ENCODE data around the gene RNASE4. TPM values are rescaled to one million over a fixed set of nuclear protein-coding genes. Genes with fewer than 3 reads are reported as not detected.
A peak's percentile ranks its signal among the peaks of the same experiment; 100 is the strongest.
"Not testable (repeated sequence)": the region's sequence is repeated elsewhere in the genome, so short reads cannot be mapped to it uniquely, and the experiment has no call there.

Gene RNASE4
- polyA plus RNA-seq (ENCODE audit: insufficient read depth in 1 of 5, insufficient read length in 5 of 5, low replicate concordance in 1 of 5): 10 to 100 TPM in 1 of 5 donors, 1 to 10 TPM in 4; 6.6 to 10.1 (median 9.1) TPM
- long read RNA-seq, donor 1, transcript RNASE4-203 (2 exons, 2,520 nt): major isoform, 19 of 19 reads
- long read RNA-seq, donor 1, partial matches to known transcripts: 0 of 19 reads
- long read RNA-seq, donor 1, other reads (novel, unspliced or antisense): 0 of 19 reads
- long read RNA-seq, donor 2, transcript RNASE4-203 (2 exons, 2,520 nt): major isoform, 9 of 9 reads
- long read RNA-seq, donor 2, partial matches to known transcripts: 0 of 9 reads
- long read RNA-seq, donor 2, other reads (novel, unspliced or antisense): 0 of 9 reads
- long read RNA-seq, donor 3, transcript RNASE4-203 (2 exons, 2,520 nt): major isoform, 11 of 27 reads
- long read RNA-seq, donor 3, partial matches to known transcripts: 15 of 27 reads
- long read RNA-seq, donor 3, other reads (novel, unspliced or antisense): 0 of 27 reads
- long read RNA-seq, donor 4, transcript RNASE4-203 (2 exons, 2,520 nt): major isoform, 6 of 21 reads
- long read RNA-seq, donor 4, partial matches to known transcripts: 14 of 21 reads
- long read RNA-seq, donor 4, other reads (novel, unspliced or antisense): 0 of 21 reads
- long read RNA-seq, donor 5, transcript RNASE4-203 (2 exons, 2,520 nt): major isoform, 27 of 42 reads
- long read RNA-seq, donor 5, partial matches to known transcripts: 14 of 42 reads
- long read RNA-seq, donor 5, other reads (novel, unspliced or antisense): 0 of 42 reads
- long read RNA-seq, donor 6, transcript RNASE4-203 (2 exons, 2,520 nt): major isoform, 11 of 13 reads
- long read RNA-seq, donor 6, partial matches to known transcripts: 0 of 13 reads
- long read RNA-seq, donor 6, other reads (novel, unspliced or antisense): 0 of 13 reads
- long read RNA-seq, donor 7, transcript RNASE4-203 (2 exons, 2,520 nt): major isoform, 10 of 10 reads
- long read RNA-seq, donor 7, partial matches to known transcripts: 0 of 10 reads
- long read RNA-seq, donor 7, other reads (novel, unspliced or antisense): 0 of 10 reads
- long read RNA-seq, donor 8, transcript RNASE4-203 (2 exons, 2,520 nt): major isoform, 8 of 8 reads
- long read RNA-seq, donor 8, partial matches to known transcripts: 0 of 8 reads
- long read RNA-seq, donor 8, other reads (novel, unspliced or antisense): 0 of 8 reads

DNA sequence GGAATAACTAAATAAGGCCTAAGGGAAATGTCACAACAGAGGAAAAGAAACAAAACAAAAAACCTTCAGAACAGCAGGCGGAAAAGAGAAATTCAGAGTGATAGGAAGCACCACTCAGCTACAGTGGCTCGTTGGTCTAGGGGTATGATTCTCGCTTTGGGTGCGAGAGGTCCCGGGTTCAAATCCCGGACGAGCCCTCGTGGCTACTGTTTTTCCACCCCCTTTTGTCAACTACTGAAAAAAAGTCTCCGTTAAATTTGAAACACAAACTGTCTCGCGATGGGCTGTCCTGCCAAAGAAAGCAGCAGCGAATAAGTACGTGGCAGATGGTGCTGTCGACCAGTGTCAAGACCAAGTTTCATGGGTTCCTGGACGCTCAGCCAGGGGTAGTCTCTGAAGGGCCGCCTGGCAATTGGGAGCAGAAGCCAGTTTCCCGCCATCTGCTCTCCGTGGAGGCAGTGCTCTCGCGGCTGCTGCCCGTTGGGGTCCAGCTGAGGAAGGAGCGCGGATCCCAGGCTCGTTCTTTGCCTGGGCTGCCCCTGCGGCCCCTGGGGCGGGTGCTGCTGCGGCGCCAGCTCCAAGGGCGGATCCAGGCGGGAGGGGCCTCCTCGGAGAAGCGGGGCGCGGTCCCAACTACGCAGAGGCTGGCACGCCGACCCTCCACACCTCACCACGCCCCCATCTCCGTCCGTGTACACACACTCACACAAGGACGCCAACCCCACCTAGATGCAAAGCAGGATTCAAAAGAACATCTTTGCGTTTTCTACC is at the start of gene RNASE4:
Gene RNASE4 (plus strand): TSS at position 670 of the 771 bp plus-strand sequence. CDS start 14,812 bp downstream, outside the sequence.
- peak; percentile 79 to 87 for DNase-seq

DNA sequence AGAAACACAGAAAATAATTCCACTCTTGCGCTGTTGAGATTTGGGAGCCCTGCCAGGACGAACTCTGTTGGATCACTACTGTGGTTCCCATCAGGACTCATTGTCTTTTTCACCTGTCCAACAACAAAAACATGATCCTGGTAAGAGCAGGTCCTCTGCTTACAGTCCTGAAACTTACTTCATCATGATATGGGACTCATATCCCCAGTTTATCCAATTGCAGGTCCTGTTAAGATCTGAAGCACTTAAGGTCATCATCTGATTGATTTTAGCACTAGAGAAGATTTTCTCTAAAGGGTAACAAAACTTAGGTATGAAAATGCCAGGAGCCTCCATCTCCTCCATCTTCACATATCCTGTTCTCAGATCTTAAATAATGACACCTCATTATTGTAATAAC is 42.8 kb upstream of the RNASE4 start, which contains the start of gene OR6S1:
Gene OR6S1 (minus strand): TSS at position 101 of the 400 bp plus-strand sequence. CDS start 0 bp downstream, at position 101.
- DNase-seq: no peak

GRCh38 chr14:20642182-20642581 is 42.2 kb upstream of the RNASE4 start:
- no peak for DNase-seq

- DNase-seq: not testable (repeated sequence)
Observed at GRCh38 chr14:20642755-20643154, 41.6 kb upstream of the RNASE4 start.

GRCh38 chr14:20644520-20644919 is 39.8 kb upstream of the RNASE4 start:
- DNase-seq: no peak

DNA sequence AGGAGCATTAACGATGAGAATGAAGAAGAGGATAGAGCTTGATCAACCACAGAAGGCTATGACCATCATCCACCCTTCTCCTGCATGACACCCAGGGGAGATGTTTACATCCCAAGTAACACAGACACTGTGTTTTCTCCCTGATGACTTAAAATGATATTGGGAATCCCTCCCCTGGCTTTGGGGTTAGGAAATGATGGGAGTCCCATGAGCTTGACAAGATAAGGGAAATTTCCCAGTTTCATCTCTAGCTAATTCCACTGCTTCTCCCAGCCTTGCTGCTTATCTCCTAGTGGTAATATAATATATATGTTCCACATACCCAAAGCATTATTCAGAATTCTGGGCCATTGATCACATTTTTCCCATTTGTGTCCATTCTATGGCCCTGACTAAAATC is 38.9 kb upstream of the RNASE4 start:
- DNase-seq: no peak

DNA sequence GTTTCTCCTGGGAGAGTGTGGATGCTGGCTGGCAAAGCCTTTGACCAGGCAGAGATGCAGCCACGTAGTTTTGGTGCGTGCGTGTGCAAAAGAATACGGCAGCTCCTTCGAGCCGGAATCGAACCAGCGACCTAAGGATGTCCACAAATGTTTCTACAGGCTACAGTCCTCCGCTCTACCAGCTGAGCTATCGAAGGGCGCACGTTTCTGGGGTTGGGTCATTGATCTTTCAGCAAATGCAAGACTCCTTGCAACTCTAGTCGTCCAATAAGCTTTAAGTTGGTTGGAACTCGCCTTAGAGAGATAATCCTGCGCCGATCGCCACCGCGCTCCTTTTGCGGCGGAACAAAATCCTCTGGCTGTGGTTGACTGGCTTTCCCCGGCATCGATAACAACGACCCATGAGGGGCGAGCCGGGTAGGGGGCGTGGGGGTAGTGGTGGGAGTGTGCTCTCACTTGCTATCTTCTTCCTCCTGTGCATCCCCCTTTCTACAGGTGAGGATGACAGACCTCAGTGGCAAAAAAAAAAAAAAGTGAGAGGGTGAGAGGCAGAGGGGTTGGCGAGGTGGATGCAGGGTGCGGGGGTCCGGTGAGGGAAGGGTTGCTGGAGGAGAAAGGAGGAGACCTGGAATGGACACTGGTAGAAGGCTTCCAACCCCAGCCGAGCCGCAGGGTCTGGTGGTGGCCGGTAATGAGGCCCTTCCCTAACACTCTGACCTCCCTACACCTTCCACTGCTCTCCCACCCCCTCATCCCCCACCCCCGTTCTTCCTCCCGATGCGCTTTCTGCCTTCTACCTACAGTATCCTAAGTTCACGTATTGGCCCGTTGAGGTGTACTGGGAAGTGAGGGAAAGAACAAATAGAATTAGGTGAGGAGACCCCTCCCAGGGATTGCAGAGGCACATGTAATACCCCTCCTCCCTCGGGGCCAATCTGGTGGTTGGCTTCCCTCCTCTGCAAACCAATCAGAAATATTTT is 31.1 kb upstream of the RNASE4 start:
- no peak for DNase-seq

DNA sequence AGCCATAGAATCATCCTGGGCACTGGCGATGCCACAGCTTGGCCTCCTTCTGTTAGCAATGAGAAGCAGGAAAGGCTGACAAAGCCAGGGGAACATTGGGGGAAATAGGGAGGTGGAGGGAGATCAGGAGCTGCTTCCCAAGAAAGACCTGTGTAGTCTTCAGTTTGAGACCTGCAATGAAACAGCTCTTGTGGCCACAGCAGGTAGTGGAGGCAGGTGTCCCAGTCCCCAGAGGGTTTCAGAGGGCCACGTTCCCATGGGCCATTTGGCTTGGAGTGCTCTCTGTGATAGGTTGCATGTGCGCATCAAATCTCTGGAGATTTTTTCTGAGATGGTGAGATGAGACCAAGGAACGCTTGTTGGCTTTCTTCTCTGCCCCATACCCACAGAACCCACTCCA is 28.5 kb upstream of the RNASE4 start:
- no peak for DNase-seq

GRCh38 chr14:20656274-20656673 is 28.1 kb upstream of the RNASE4 start:
- no peak for DNase-seq

DNA sequence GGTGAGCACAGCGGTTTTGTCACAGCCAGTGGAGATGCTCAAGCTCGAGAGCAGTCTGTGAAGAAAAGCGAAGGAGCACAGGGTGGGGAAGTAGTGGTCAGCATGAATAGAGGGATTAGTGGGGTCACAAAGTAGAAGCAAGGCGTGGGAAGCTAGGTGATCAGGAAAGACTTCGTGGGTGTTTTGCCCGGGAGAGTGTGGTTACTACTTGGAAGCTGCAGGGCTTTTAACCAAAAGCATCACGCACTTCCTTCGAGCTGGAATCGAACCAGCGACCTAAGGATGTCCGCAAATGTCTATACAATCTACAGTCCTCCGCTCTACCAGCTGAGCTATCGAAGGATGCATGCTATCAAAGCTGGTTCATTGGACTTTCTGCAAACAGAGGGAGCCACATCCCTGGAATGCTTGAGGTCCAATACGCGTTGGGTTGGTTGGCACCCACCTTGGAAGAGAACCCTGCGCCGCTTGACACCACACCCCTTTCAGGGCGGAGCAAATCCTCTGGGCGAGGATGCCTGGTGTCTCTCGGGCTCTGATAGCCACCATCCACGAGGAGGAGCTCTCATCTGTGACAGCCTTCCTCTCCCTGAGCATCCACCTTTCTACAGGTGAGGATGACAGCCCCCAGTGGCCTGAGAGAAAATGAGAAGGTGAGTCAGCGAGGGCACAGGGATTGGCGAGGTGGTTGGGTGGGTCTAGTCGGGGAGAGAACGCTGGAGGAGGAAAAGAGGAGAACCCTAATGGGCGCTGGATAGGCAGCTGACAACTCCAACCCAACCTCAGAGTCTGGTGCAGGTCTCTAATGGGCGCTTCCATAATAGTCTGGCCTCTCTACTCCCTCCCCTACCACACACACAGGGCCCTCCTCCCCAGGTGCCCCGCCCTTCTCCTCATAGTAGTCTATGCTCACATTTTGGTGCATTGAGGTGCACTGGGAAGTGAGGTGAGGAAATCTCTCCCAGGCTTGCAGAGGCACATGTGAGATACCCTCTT is 26.8 kb upstream of the RNASE4 start:
- no peak for DNase-seq

- DNase-seq: no peak
Observed at GRCh38 chr14:20658246-20658645, 26.1 kb upstream of the RNASE4 start.

DNA sequence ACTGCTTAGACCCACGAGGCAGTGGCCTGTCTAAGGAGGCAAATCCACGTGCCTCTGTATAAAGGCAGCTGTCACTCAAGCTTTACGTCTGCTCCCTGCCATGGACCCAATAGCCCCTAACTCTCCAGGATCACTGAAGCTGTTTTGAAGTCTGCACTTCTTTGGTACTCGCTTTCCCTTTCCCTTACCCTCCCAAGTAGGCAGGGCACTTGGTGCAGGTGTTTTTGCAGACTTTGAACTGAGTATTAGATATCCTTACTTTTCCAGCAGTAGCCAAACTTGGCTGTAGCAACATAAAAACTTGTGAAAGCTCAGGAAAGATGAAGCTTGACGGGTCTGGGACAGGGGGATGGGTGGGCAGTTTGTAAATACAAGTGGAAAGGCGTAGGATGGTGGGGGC is 25.0 kb upstream of the RNASE4 start:
- DNase-seq: no peak

DNA sequence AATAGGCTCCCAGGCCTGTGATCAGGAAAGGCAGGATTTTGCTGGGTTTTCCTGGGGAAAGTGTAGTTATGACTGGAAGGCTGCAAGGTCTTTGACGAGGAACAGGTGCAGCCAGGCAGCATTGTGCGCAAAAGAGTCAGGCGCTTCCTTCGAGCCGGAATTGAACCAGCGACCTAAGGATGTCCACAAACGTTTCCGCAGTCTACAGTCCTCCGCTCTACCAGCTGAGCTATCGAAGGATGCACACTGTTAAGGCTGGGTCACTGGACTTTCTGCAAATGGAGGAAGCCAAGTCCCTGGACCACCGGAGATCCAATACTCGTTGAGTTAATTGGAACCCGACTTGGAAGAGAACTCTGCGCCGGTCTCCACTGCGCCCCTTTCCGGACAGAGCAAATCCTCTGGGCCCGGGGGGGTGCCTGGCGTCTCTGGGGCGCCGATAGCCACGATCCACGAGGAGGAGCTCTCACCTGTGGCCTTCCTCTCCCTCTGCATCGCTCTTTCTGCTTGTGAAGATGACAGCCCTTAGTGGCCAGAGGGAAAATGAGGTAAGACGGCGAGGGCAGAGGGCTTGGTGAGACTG is 24.5 kb upstream of the RNASE4 start:
- no peak for DNase-seq

GRCh38 chr14:20661197-20661596 is 23.2 kb upstream of the RNASE4 start:
- no peak for DNase-seq

DNA sequence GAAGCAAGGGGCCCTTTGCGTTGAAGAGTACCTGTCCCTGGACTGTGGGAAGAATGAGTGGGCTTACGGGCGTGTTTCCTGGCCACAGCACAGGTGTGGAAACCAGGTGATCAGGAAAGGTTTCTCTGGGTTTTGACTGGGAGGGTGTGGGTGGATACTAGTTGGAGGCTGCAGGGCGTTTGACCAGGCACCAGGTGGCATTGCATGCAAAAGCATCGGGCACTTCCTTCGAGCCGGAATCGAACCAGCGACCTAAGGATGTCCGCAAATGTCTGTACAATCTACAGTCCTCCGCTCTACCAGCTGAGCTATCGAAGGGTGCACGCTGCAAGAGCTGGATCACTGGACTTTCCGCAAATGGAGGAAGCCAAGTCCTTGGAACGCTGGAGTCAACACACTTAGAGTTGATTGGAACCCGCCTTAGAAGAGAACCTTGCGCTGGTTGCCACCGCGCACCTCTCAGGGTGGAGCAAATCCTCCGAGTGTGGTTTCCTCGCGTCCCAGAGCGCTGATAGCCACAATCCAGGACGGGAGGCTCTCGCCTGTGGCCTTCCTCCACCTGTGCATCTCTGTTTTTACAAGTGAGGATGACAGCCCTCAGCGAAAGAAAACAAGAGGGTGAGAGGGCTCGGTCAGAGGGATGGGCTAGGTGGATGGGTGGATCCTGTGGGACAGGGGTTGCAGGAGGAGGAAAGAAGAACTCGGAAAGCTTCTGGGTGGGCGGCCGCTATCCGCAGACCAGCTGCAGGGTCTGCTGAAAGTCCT is 21.2 kb upstream of the RNASE4 start:
- no peak for DNase-seq

DNA sequence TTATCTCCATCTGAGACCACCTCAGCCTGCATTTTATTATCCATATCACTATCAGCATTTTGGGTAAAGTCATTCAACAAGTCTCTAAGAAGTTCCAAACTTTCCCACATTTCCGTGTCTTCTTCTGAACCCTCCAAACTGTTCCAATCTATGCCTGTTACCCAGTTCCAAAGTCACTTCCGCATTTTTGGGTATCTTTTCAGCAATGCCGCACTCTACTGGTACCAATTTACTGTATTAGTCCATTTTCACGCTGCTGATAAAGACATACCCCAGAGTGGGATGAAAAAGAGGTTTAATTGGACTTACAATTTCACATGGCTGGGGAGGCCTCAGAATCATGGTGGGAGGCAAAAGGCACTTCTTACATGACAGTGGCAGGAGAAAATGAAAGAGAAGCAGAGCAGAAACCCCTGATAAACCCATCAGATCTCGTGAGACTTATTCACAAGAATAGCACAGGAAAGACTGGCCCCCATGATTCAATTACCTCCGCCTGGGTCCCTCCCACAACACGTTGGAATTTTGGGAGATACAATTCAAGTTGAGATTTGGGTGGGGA is 17.9 kb upstream of the RNASE4 start:
- not testable (repeated sequence) for DNase-seq

DNA sequence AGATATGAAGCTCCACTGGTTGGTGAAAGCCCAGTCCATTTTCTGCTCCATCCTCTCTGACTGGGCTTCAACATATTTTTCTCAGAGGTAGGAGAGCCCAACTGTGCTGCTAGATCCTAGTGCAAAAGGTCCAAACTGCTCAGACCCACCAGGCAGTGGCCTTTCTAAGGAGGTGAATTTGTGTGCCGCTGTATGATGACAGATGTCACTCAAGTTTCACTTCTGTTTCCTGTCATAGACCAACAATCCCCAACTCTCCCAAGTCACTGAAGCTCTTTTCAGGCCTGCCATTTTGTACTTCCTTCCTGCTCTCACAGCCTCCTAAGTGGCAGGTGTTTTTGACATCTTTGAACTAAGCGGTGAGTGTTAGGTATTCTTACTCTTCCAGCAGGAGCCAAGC is 16.4 kb upstream of the RNASE4 start:
- DNase-seq: no peak

Measured in right lung (tissue), 10 donors.